ENCODE data around the gene HOXC10. TPM values are rescaled to one million over a fixed set of nuclear protein-coding genes. Genes with fewer than 3 reads are reported as not detected.

The HOXC10 gene
- total RNA-seq, 1 experiment from 2014 or later = 48.6 TPM

- in situ Hi-C loops (cut with HindIII; ENCODE audit: low sequenced_read_pairs) = no loop called here
- no peak for DNase-seq (ENCODE audit: low spot score)
Observed at GRCh38 chr12:53985994-53986685, 1.2 kb downstream of the HOXC10 start.

DNA sequence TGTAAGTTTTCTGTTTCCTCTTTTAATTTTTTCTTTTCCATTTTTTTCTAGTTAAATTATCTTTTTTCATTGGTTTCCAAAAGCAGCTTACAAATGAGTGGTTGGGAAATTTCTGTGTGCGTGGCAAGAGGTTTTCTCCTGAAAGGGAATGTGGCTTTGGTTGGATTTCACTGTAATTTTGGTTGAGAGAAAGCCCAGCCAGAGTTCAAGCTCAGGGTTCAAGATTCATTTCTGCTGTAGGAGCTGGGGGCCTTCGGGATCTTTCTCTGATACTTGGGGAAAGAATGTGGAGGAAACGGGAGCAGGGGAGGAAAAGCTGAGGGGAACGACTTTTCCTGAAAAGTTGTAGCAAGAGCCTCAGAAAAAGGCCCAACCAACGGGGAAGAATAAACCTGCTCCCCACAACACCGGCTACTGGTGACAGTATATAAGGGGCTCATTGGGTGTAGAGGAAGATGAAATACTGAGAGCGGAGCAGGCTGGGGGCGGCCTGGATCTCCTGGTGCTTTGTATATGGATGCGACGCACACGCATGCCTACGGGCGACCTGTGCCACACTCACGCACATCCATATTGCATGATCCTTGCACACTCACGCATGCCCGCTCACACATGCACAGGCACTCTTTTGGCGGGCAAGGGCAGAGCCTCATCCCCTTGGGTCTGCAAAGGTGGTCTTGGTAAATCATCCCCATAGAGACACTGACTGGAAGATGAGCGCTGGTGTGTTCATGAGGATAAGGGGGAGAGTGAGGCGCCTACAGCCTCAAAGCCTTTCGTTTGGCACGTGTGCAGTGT, 1.9 kb downstream of the HOXC10 start:
- DNase-seq (ENCODE audit: low spot score) = no peak
- in situ Hi-C loops (cut with HindIII; ENCODE audit: low sequenced_read_pairs) = no loop called here

GRCh38 chr12:53987787-53988230, 2.9 kb downstream of the HOXC10 start:
- DNase-seq (ENCODE audit: low spot score) = no peak
- in situ Hi-C loops (cut with HindIII; ENCODE audit: low sequenced_read_pairs) = no loop called here

DNA sequence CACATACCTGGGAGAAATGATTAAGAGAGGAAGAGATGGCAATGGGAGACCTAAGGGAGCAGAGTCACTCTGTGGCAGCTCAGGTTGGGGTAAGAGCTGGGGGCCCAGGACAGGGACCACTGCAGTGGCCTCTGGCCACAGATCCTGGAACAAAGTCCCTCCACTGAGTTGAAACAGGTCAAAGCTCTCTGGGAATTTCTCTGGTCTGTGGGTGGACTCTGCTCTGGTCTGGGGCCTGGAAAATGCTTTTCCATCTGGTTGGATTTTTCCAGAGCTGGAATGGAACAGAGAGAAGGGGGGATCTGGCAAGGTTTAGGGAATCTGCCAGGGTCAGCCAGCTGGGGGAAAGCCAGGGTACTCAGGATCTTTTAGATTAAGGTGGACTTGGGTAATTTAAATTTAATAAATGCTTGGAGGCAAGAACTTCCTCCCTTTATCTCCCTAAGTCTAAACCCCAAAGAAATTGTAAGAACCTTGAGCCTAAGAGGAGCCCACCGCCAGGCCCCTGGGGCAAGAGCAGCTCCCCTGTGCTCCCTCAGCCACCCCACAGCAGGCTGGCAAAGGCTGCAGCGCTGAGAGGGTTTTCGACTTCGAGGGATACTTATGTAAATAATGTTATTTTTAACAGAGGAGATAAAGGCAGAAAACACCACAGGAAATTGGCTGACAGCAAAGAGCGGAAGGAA, 3.7 kb downstream of the HOXC10 start:
- DNase-seq (ENCODE audit: low spot score) = no peak
- in situ Hi-C loops (cut with HindIII; ENCODE audit: low sequenced_read_pairs) = no loop called here

GRCh38 chr12:53989227-53990113, 4.5 kb downstream of the HOXC10 start:
- in situ Hi-C loops (cut with HindIII; ENCODE audit: low sequenced_read_pairs) = no loop called here
- DNase-seq (ENCODE audit: low spot score) = peak; percentile 52

- no peak for DNase-seq (ENCODE audit: low spot score)
- in situ Hi-C loops (cut with HindIII; ENCODE audit: low sequenced_read_pairs) = no loop called here
Observed at GRCh38 chr12:53990311-53991076, 5.5 kb downstream of the HOXC10 start.

GRCh38 chr12:53991077-53991460, 6.1 kb downstream of the HOXC10 start:
- in situ Hi-C loops (cut with HindIII; ENCODE audit: low sequenced_read_pairs) = no loop called here
- DNase-seq (ENCODE audit: low spot score) = no peak

DNA sequence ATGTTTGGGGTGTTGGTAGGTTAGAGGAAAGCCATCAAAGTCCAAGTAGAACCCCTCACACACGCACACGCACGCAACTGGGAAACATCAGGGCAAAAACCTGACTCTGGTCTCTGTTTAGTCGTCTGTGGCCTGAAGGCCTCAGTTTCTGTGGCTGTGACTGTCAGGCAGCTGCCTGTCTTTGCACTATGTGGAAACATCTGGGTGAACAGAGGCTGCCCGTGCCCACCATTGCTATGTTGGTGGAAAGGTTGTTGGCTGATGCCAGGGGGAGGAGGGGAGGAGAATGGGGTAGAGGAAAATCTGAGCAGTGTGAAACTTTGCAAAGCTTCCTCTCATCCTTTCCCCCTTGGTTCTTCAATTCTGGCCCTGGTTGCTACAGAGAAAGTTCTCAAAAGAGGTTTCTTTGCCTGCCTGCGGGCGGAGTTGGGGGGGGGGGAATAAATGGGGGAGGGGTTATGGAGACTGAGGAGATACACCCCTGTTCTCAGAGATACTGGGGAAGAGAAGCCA, 7.5 kb downstream of the HOXC10 start:
- DNase-seq (ENCODE audit: low spot score) = no peak
- in situ Hi-C loops (cut with HindIII; ENCODE audit: low sequenced_read_pairs) = no loop called here

DNA sequence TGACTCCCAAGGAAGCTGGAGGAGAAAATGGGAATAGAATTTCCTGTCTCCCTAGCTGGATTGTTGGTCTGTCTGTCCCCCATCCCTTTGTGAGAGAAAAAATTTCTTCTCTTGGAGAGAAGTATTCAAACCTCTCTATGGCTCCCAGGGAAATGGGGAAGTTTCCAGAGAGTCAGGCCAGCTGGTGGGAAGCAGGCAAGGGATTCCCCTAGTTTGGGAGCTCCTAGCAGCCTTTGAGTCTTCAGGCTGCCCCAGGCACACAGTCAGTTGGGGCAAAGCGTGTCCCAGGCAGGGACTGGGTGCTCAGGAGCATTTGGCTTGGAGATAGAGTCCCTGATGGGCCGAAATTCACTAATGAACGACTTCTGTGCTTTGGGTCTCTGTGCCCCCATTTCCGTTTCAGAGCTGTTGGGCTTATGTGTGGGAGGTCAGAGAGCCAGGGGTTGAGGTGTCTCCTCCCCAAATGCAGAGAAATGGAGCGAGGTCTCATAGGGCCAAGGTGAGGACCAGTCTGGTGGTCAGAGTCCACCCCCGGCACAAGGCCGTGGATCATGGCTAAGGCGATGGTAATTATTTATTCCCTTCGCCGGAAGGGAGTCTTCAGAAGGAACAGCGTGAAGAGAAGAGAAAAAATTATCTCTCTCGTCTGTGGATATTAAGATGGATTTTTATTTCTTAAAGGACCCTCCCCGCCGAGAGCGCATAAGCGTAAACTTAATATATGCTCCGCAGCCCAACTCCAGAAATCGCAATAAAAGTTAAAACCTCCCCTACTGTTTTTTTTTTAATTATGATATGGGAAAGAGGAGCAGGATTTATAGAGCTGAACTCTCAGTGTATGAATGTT, 8.4 kb downstream of the HOXC10 start:
- no peak for DNase-seq (ENCODE audit: low spot score)
- in situ Hi-C loops (cut with HindIII; ENCODE audit: low sequenced_read_pairs) = no loop called here

- in situ Hi-C loops (cut with HindIII; ENCODE audit: low sequenced_read_pairs) = no loop called here
- no peak for DNase-seq (ENCODE audit: low spot score)
Observed at GRCh38 chr12:53994009-53994263, 9.0 kb downstream of the HOXC10 start.

- in situ Hi-C loops (cut with HindIII; ENCODE audit: low sequenced_read_pairs) = no loop called here
- DNase-seq (ENCODE audit: low spot score) = no peak
Observed at GRCh38 chr12:53994264-53995001, 9.5 kb downstream of the HOXC10 start.

DNA sequence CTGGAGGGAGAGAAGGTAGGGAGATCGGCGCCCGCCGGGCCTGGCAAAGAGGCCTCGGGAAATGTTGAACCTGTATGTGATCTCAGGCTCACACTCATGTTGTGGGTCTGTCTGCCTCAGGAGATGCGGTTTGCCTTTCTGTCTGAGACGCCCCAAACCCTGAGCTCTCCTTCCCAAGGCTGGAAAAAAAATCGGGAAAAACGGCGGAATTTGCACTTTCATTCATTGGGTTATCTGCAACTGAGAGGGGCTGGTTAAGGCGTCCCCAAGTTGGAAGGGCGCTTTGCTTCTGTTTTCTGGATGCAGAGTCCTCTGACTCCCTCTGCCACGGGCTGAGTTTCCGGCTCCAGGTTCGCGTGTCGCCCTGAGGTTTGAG, 10.0 kb downstream of the HOXC10 start:
- DNase-seq (ENCODE audit: low spot score) = no peak
- in situ Hi-C loops (cut with HindIII; ENCODE audit: low sequenced_read_pairs) = no loop called here

DNA sequence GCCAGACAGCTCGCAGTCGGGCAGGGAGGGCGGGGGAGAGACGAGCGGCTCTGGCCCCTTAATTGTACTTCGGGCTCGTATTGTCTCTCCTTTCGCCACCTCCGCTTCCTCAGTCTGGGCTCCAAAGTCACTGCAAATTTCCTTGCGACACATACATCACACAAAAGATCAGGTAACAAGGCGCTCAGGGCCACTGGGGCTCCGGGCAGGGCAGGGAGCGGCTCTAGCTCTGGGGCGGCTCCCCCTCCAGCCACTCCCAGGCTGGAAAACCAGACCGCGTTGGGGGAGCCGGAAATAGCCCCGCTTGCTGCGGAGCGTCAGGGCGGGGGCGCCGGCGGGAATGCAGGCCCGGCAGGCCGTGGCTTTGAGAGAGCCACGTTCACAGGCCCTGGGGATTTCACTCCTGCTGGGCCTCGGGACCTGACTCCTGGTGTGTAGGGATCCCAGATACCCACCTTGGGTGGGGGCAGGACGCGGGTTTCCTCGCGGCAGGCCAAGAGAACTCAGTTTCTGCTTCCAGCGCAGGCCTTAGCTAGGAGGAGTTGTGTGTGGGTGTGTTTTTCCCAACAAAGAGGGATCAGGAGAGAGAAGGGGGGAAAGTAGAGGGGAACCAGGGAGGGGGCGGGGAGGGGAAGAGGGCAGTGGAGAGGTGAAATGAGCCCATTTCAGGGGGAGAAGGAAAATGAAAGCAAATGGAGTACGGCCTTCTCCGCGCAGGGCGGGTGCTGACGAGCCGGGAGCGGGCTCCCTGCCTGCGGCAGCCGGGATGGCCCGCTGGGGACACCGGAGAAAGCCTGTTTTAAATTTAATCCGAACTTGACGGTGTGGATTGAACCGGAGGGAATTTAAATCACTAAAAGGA, 10.7 kb downstream of the HOXC10 start:
- in situ Hi-C loops (cut with HindIII; ENCODE audit: low sequenced_read_pairs) = no loop called here
- DNase-seq (ENCODE audit: low spot score) = no peak

DNA sequence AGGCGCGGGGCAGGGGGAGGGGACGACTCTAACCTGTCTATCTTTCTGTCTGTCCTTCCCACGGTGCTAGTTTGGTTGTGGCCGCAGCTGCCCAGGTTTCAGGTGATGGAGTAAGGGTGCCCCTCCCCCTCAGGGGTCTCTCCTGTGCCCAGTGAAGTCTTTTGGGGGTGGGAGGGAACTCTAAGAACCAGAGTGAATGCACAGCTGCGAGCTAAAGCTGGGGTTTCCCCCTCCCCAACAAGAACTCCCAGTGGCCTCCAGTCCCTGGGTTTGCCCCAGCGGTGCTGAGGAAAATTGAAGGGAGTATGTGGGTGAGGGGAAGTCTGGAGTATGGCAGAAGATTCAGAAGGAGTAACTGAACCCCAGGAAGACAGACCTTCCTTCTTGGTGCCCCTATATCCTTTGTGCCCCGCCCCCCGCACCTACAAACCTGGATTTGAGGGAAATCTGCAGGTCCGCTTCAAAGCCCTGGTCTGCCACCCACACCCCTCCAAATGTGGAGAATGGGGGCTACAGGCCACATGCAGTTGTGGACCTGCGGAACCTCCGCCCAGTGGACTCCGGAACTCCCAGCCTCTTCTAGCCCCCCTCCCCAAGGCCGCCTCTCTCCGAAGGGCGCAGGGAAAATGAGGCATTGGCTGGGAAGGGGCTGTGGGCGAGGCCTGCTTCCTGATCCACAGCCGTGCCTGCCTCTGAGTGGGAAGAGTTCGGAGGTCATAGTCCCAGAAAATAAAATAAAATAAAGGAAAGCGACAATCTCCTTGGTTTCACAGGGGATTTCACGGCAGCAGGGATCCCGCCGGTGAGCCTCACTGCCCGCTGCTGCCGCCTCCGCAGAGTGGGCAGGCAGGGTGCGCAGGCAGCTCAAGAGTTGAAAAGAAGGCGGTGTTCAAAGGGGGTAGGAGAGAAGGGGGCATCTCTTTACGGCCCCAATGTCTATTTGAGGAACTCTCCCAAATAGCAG, 11.6 kb downstream of the HOXC10 start:
- in situ Hi-C loops (cut with HindIII; ENCODE audit: low sequenced_read_pairs) = no loop called here
- DNase-seq (ENCODE audit: low spot score) = no peak

All from G401 (cell line).